T-helper 2 cell (primary cell): Measurements from ENCODE around the gene SEMA3F.

ENCODE experiments used
- DNase-seq, 5 experiments: peaks; one replicate each; pipeline versions ENCODE4 v3.0.0 to v3.0.0-alpha.2; 2012 to 2022

Gene SEMA3F

GRCh38 chr3:50156549-50157493 is 1.7 kb downstream of the SEMA3F start:
- no peak for DNase-seq

GRCh38 chr3:50157827-50158529 is 2.9 kb downstream of the SEMA3F start:
- no peak for DNase-seq

- DNase-seq: no peak
Measured at GRCh38 chr3:50158530-50159146, 3.5 kb downstream of the SEMA3F start.

- DNase-seq: no peak
Measured at GRCh38 chr3:50160561-50160983, 5.4 kb downstream of the SEMA3F start.

GRCh38 chr3:50161320-50161719 is 6.2 kb downstream of the SEMA3F start:
- DNase-seq: no peak

- no peak for DNase-seq
Measured at GRCh38 chr3:50162034-50162883, 7.1 kb downstream of the SEMA3F start.

- no peak for DNase-seq
Measured at GRCh38 chr3:50163572-50164455, 8.7 kb downstream of the SEMA3F start.

GRCh38 chr3:50164481-50164880 is 9.4 kb downstream of the SEMA3F start:
- DNase-seq: no peak

- no peak for DNase-seq
Measured at GRCh38 chr3:50164984-50165909, 10.1 kb downstream of the SEMA3F start.

- DNase-seq: no peak
Measured at GRCh38 chr3:50165910-50166538, 10.9 kb downstream of the SEMA3F start.

- DNase-seq: no peak
Measured at GRCh38 chr3:50166620-50167019, 11.5 kb downstream of the SEMA3F start.

- DNase-seq: no peak
Measured at GRCh38 chr3:50167069-50167840, 12.1 kb downstream of the SEMA3F start.

GRCh38 chr3:50167841-50168209 is 12.7 kb downstream of the SEMA3F start:
- DNase-seq: no peak

GRCh38 chr3:50168388-50168787 is 13.3 kb downstream of the SEMA3F start:
- no peak for DNase-seq

GRCh38 chr3:50168791-50169190 is 13.7 kb downstream of the SEMA3F start:
- DNase-seq: no peak

GRCh38 chr3:50169232-50169832 is 14.2 kb downstream of the SEMA3F start:
- DNase-seq: no peak

GRCh38 chr3:50169858-50170257 is 14.7 kb downstream of the SEMA3F start:
- DNase-seq: no peak

- DNase-seq: no peak
Measured at GRCh38 chr3:50170689-50171088, 15.6 kb downstream of the SEMA3F start.
